NCI-H82 (cell line): Measurements from ENCODE around the gene BLID.

Experiments
- DNase-seq: peaks from one replicate; lab custom pipeline; 2025; lab: John Stamatoyannopoulos, UW

BLID gene

GRCh38 chr11:122139595-122139866, 23.5 kb upstream of the BLID start:
- DNase-seq = no peak

- no peak for DNase-seq
These were observed 23.0 kb upstream of the BLID start for GRCh38 chr11:122138744-122139594.

GRCh38 chr11:122137078-122137793, 21.2 kb upstream of the BLID start:
- DNase-seq = peak; percentile 23

GRCh38 chr11:122131126-122131525, 15.1 kb upstream of the BLID start:
- no peak for DNase-seq

GRCh38 chr11:122128146-122128545, 12.1 kb upstream of the BLID start:
- no peak for DNase-seq

GRCh38 chr11:122127020-122127419, 11.0 kb upstream of the BLID start:
- DNase-seq = no peak

- no peak for DNase-seq
These were observed 10.1 kb upstream of the BLID start for GRCh38 chr11:122126024-122126688.

GRCh38 chr11:122123263-122123929, 7.4 kb upstream of the BLID start:
- no peak for DNase-seq

GRCh38 chr11:122122179-122122578, 6.2 kb upstream of the BLID start:
- no peak for DNase-seq

- DNase-seq = no peak
These were observed 4.1 kb upstream of the BLID start for GRCh38 chr11:122120096-122120495.

GRCh38 chr11:122116591-122116990, 576 bp upstream of the BLID start:
- no peak for DNase-seq

- no peak for DNase-seq
These were observed 1.0 kb downstream of the BLID start for GRCh38 chr11:122114976-122115375.

- DNase-seq = no peak
These were observed 1.9 kb downstream of the BLID start for GRCh38 chr11:122113836-122114825.

- no peak for DNase-seq
These were observed 3.3 kb downstream of the BLID start for GRCh38 chr11:122112470-122113365.

- no peak for DNase-seq
These were observed 6.1 kb downstream of the BLID start for GRCh38 chr11:122109932-122110331.

- DNase-seq = no peak
These were observed 7.2 kb downstream of the BLID start for GRCh38 chr11:122108828-122109227.

GRCh38 chr11:122108192-122108799, 7.7 kb downstream of the BLID start:
- peak; percentile 58 for DNase-seq

GRCh38 chr11:122107566-122107965, 8.4 kb downstream of the BLID start:
- DNase-seq = no peak

GRCh38 chr11:122107045-122107444, 9.0 kb downstream of the BLID start:
- no peak for DNase-seq
